Psoas muscle (tissue), 8 donors: ENCODE measurements around the gene TMEM53. TPM values are rescaled to one million over a fixed set of nuclear protein-coding genes. Genes with fewer than 3 reads are reported as not detected.

Source experiments
- ATAC-seq, 4 donors: fragments of 200-7000 bp; cut with Tn5 transposase; one replicate each; pipeline ENCODE4 v1.9.1; 2020; ENCODE audit warnings: moderate library complexity in 3 of 4, mild to moderate bottlenecking in 2 of 4
- DNase-seq, 2 donors: peaks; one replicate each; pipeline ENCODE4 v3.0.0-alpha.2; 2020
- H3K27ac ChIP-seq: fragments of 200-600 bp; one replicate; pipeline ENCODE4 v1.8.0; 2022
- H3K27me3 ChIP-seq, 3 donors: fragments of 200-600 bp in 1 of 3; one replicate each; pipeline versions ENCODE4 v1.6.1 to v1.8.0; 2013 to 2022; ENCODE audit warnings: low read length in 2 of 3, mild to moderate bottlenecking in 2 of 3, moderate library complexity in 1 of 3; ENCODE audit not compliant: insufficient read depth in 3 of 3
- H3K36me3 ChIP-seq, 2 donors: fragments of 200-600 bp in 1 of 2; one replicate each; pipeline versions ENCODE4 v1.6.1 to v1.8.0; 2013 to 2022; ENCODE audit warnings: low read depth in 1 of 2, mild to moderate bottlenecking in 1 of 2, moderate library complexity in 1 of 2; ENCODE audit not compliant: insufficient read depth in 1 of 2
- H3K4me1 ChIP-seq: fragments of 200-600 bp; one replicate; pipeline ENCODE4 v1.8.0; 2022
- H3K4me3 ChIP-seq: fragments of 200-600 bp; one replicate; pipeline ENCODE4 v1.8.0; 2022; ENCODE audit warnings: mild to moderate bottlenecking
- H3K9me3 ChIP-seq: fragments of 200-600 bp; one replicate; pipeline ENCODE4 v1.8.0; 2022
- WGBS, 3 donors: extraction: QIAGEN DNeasy Blood & Tissue Kit; methylation state at CpG; one replicate each; pipeline versions ENCODE4 v1.1.6 to v1.1.7; 2013; 5-methylcytosine and 5-hydroxymethylcytosine counted together
- intact Hi-C, 2 donors: fragments of 100-400 bp; cut with DNase I; formaldehyde crosslinking; loops; one replicate each; pipeline versions ENCODE4 v1.11.0 to v1.14.2; 2022
- polyA plus RNA-seq, 3 donors: library from polyadenylated mRNA; stranded (reverse); fragments of 200-250 nt; gene quantifications; one replicate each; pipeline ENCODE4 v1.2.3, GENCODE V29; 2013
- total RNA-seq, 4 donors: library from RNA; stranded (reverse); fragmentation: NEBNext Ultra II Directional in 2 of 4; extraction: Animal tissue kit (Norgen Biotek cat#: 25700) in 2 of 4; gene quantifications; one replicate each; pipeline versions ENCODE4 v1.2.1 to v1.2.4, GENCODE V29; 2021 to 2023
- TF ChIP-seq, protein P1 (sequence below): fragments of 200-600 bp; IDR thresholded peaks from one replicate; pipeline ENCODE4 v1.8.0; 2022; ENCODE audit warnings: antibody characterized with exemption
- donor health status: healthy with polysubstance abuse.
- donor health status: DM: no; HTN: no; CAD: no; lungs with moderate emphysema.
- donor health status: Bipolar disorder and iron deficiency.
- donor health status: healthy.
- donor health status: DM: yes; HTN: yes; CAD: no.
- donor health status: DM: no; HTN: no; CAD: no.
- donor health status: DM: no; HTN: no; CAD: no.
- donor health status: DM: yes; HTN: yes; CAD: no.

Gene TMEM53
- total and polyA plus RNA-seq, 7 donors = 2.4 to 7.7 (median 6.2) TPM

DNA sequence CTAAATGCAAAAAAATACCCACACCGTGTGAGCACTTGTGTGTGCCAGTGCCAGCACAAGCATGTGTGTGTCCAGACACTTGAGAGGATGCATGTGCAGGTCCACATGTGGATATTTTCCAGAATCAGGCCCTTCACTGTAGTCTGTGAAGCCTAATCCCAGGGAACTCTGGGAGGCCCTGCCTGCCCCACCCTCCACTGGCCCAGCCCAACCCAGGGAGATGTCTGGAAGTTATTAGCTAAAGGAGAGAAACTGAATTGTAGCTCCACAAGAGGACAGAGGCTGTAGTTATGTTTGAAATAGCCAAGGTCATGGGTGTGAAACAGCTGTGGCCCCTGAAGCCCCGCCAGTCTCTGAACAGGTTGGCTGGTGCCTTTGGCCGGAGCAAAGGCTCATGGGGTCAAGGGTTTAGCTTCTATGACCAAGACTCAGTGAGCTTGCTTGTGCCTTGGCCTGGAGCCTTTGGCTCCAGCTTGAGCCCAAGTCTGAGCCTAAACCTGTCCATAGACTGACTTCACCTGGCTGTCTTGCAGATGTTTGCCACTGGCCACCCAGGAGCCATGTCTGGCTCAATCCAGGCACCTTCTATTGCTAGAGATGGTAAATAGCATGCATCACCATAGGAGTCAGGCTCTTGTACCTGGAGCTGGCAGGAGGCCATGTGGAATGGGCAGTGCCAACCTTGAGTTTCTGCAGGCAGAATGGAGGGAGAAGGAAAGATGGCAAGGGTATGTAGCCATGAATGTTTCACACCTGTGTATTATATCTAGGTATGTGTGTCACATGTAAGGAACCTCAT, 69.9 kb downstream of the TMEM53 start:
- Histone ChIP-seq H3K4me1 (peaks cover 8% of the 10 kb centered on the region), H3K27me3 (peaks cover 0 to 10% (median 0%) of the 10 kb centered on the region in 3 donors), H3K9me3 (no peaks in the 10 kb centered on the region), H3K36me3 (no peaks in the 10 kb centered on the region), H3K27ac (no peak overlapping the region), H3K4me3 (no peak overlapping the region)
- ATAC-seq (no peak), DNase-seq (no peak)
- intact Hi-C loops = no loop called here
- 56 to 70% (median 58%) methylated on average over 3 of the region's 3 CpGs for WGBS, 3 donors
- TF ChIP-seq, protein P1, sequence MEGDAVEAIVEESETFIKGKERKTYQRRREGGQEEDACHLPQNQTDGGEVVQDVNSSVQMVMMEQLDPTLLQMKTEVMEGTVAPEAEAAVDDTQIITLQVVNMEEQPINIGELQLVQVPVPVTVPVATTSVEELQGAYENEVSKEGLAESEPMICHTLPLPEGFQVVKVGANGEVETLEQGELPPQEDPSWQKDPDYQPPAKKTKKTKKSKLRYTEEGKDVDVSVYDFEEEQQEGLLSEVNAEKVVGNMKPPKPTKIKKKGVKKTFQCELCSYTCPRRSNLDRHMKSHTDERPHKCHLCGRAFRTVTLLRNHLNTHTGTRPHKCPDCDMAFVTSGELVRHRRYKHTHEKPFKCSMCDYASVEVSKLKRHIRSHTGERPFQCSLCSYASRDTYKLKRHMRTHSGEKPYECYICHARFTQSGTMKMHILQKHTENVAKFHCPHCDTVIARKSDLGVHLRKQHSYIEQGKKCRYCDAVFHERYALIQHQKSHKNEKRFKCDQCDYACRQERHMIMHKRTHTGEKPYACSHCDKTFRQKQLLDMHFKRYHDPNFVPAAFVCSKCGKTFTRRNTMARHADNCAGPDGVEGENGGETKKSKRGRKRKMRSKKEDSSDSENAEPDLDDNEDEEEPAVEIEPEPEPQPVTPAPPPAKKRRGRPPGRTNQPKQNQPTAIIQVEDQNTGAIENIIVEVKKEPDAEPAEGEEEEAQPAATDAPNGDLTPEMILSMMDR = no peak

- DNase-seq (no peak), ATAC-seq (peak in 2 of 4 donors; percentile 14 to 19)
- H3K9me3 ChIP-seq = no peaks in the 10 kb centered on the region
- TF ChIP-seq, protein P1 = no peak
- WGBS, 3 donors = 13 to 51% (median 28%) methylated on average over 4 of the region's 4 CpGs
- H3K4me1 ChIP-seq = peaks cover 8% of the 10 kb centered on the region
- no peak overlapping the region for H3K4me3 ChIP-seq
- H3K36me3 ChIP-seq = no peaks in the 10 kb centered on the region
- intact Hi-C loops = no loop called here
- peaks cover 0 to 9% (median 0%) of the 10 kb centered on the region in 3 donors for H3K27me3 ChIP-seq
- no peak overlapping the region for H3K27ac ChIP-seq
Measured at GRCh38 chr1:44603718-44604117, 70.6 kb downstream of the TMEM53 start.

Other genes starting within 250 kb of the TMEM53 start
- gene ARMH1, start 233 bp upstream of the TMEM53 start, total RNA-seq = under 1 TPM in 3 of 4 donors, not detected in 1; 0.59 to 0.82 (median 0.64) TPM
- under 1 TPM; 0.08 to 0.74 (median 0.26) TPM for gene ARMH1, start 233 bp upstream of the TMEM53 start, polyA plus RNA-seq
- gene RNU5D-1, start 56.7 kb upstream of the TMEM53 start, total RNA-seq = not detected
- gene RNU5D-1, start 56.7 kb upstream of the TMEM53 start, polyA plus RNA-seq = not detected
- gene KIF2C, start 65.4 kb upstream of the TMEM53 start, total RNA-seq = under 1 TPM; 0.26 to 0.97 (median 0.59) TPM
- 1 to 10 TPM in 1 of 3 donors, under 1 TPM in 2; 0.23 to 1.2 (median 0.27) TPM for gene KIF2C, start 65.4 kb upstream of the TMEM53 start, polyA plus RNA-seq
- 1,000 to 10,000 TPM in 2 of 4 donors, 100 to 1,000 TPM in 2; 935 to 1,269 (median 1,066) TPM for gene RPS8, start 101.1 kb upstream of the TMEM53 start, total RNA-seq
- 1,000 to 10,000 TPM; 1,193 to 2,158 (median 1,436) TPM for gene RPS8, start 101.1 kb upstream of the TMEM53 start, polyA plus RNA-seq
- not detected for gene BEST4, start 113.7 kb upstream of the TMEM53 start, total RNA-seq
- under 1 TPM in 1 of 3 donors, not detected in 2; 0.08 TPM for gene BEST4, start 113.7 kb upstream of the TMEM53 start, polyA plus RNA-seq
- gene PLK3, start 125.9 kb upstream of the TMEM53 start, total RNA-seq = 1 to 10 TPM; 3.7 to 7.1 (median 4.7) TPM
- 1 to 10 TPM; 3.0 to 8.3 (median 3.5) TPM for gene PLK3, start 125.9 kb upstream of the TMEM53 start, polyA plus RNA-seq
- under 1 TPM in 2 of 4 donors, not detected in 2; 0.32 to 0.59 TPM for gene DYNLT4, start 132.9 kb upstream of the TMEM53 start, total RNA-seq
- gene DYNLT4, start 132.9 kb upstream of the TMEM53 start, polyA plus RNA-seq = under 1 TPM; 0.06 to 0.42 (median 0.11) TPM
- gene BTBD19, start 134.0 kb upstream of the TMEM53 start, total RNA-seq = 1 to 10 TPM in 3 of 4 donors, under 1 TPM in 1; 0.76 to 1.8 (median 1.3) TPM
- 1 to 10 TPM in 2 of 3 donors, under 1 TPM in 1; 0.35 to 1.4 (median 1.2) TPM for gene BTBD19, start 134.0 kb upstream of the TMEM53 start, polyA plus RNA-seq
- gene PTCH2, start 168.8 kb upstream of the TMEM53 start, total RNA-seq = 1 to 10 TPM in 1 of 4 donors, under 1 TPM in 3; 0.12 to 1.0 (median 0.36) TPM
- under 1 TPM; 0.31 to 0.55 (median 0.35) TPM for gene PTCH2, start 168.8 kb upstream of the TMEM53 start, polyA plus RNA-seq